Glutamatergic neuron (in vitro differentiated cells): ENCODE measurements around the gene CSTA. TPM values are rescaled to one million over a fixed set of nuclear protein-coding genes. Genes with fewer than 3 reads are reported as not detected.

ENCODE experiments used
- DNase-seq: peaks from one replicate; pipeline ENCODE4 v3.0.0; 2022
- H3K27ac Mint-ChIP-seq: one replicate; pipeline ENCODE4 v1.8.0; 2020; ENCODE audit warnings: mild to moderate bottlenecking, mixed read lengths, inconsistent platforms; ENCODE audit not compliant: unreplicated experiment
- H3K27me3 Mint-ChIP-seq: one replicate; pipeline ENCODE4 v1.8.0; 2020; ENCODE audit warnings: mild to moderate bottlenecking, moderate library complexity, mixed read lengths, inconsistent platforms; ENCODE audit not compliant: unreplicated experiment
- H3K36me3 Mint-ChIP-seq: one replicate; pipeline ENCODE4 v1.8.0; 2020; ENCODE audit warnings: mild to moderate bottlenecking, mixed read lengths, inconsistent platforms; ENCODE audit not compliant: unreplicated experiment
- H3K4me1 Mint-ChIP-seq: one replicate; pipeline ENCODE4 v1.8.0; 2020; ENCODE audit warnings: mild to moderate bottlenecking, low read depth, mixed read lengths, inconsistent platforms; ENCODE audit not compliant: unreplicated experiment
- H3K4me3 Mint-ChIP-seq: one replicate; pipeline ENCODE4 v1.8.0; 2020; ENCODE audit warnings: mild to moderate bottlenecking, mixed read lengths, inconsistent platforms; ENCODE audit not compliant: unreplicated experiment
- H3K9me3 Mint-ChIP-seq: one replicate; pipeline ENCODE4 v1.8.0; 2020; ENCODE audit warnings: mild to moderate bottlenecking, moderate library complexity, mixed read lengths, inconsistent platforms; ENCODE audit not compliant: unreplicated experiment
- CTCF ChIP-seq: fragments of 200-600 bp; sonication (generic); IDR thresholded peaks from one replicate; pipeline ENCODE4 v1.5.0; 2021; ENCODE audit not compliant: partially characterized antibody, unreplicated experiment
- total RNA-seq: library from RNA; stranded (reverse); fragmentation: NEBNext Ultra II Directional; extraction: Animal tissue kit (Norgen Biotek cat#: 25700); gene quantifications from one replicate; pipeline ENCODE4 v1.2.1, GENCODE V29; 2021; ENCODE audit not compliant: unreplicated experiment

The CSTA gene
- total RNA-seq, 1 donor from 2014 or later = not detected

- DNase-seq = no peak
- Mint-ChIP-seq H3K27ac (no peak overlapping the region), H3K9me3 (no peaks in the 10 kb centered on the region)
Measured at GRCh38 chr3:122353215-122353614, 28.2 kb downstream of the CSTA start.

GRCh38 chr3:122353893-122354401, 28.9 kb downstream of the CSTA start:
- Mint-ChIP-seq H3K4me1 (no peaks in the 10 kb centered on the region), H3K27ac (no peak overlapping the region), H3K4me3 (no peak overlapping the region), H3K27me3 (no peaks in the 10 kb centered on the region), H3K9me3 (no peaks in the 10 kb centered on the region), H3K36me3 (no peaks in the 10 kb centered on the region)
- no peak for TF ChIP-seq CTCF
- DNase-seq = no peak

More at GRCh38 chr3:122353215-122353614, 28.2 kb downstream of the CSTA start:
- Mint-ChIP-seq H3K27me3 (no peaks in the 10 kb centered on the region), H3K4me1 (no peaks in the 10 kb centered on the region), H3K4me3 (no peak overlapping the region), H3K36me3 (no peaks in the 10 kb centered on the region)
- no peak for TF ChIP-seq CTCF

- Mint-ChIP-seq H3K4me1 (no peaks in the 10 kb centered on the region), H3K27ac (no peak overlapping the region), H3K36me3 (no peaks in the 10 kb centered on the region), H3K9me3 (no peaks in the 10 kb centered on the region), H3K4me3 (no peak overlapping the region), H3K27me3 (no peaks in the 10 kb centered on the region)
- DNase-seq = no peak
- TF ChIP-seq CTCF = no peak
Measured at GRCh38 chr3:122355612-122356011, 30.6 kb downstream of the CSTA start.

- Mint-ChIP-seq H3K9me3 (no peaks in the 10 kb centered on the region), H3K27me3 (no peaks in the 10 kb centered on the region), H3K27ac (no peak overlapping the region), H3K4me1 (no peaks in the 10 kb centered on the region), H3K4me3 (no peak overlapping the region), H3K36me3 (no peaks in the 10 kb centered on the region)
- TF ChIP-seq CTCF = no peak
- peak; percentile 23 for DNase-seq
Measured at GRCh38 chr3:122356402-122356801, 31.4 kb downstream of the CSTA start.

- Mint-ChIP-seq H3K4me3 (no peak overlapping the region), H3K27me3 (no peaks in the 10 kb centered on the region), H3K27ac (no peak overlapping the region), H3K4me1 (no peaks in the 10 kb centered on the region), H3K36me3 (no peaks in the 10 kb centered on the region), H3K9me3 (no peaks in the 10 kb centered on the region)
- no peak for DNase-seq
- no peak for TF ChIP-seq CTCF
Measured at GRCh38 chr3:122357828-122358702, 33.0 kb downstream of the CSTA start.
